Activated naive CD8-positive, alpha-beta T cell treated with anti-CD3 and anti-CD28 coated beads, Interleukin-2, amount 10 ng/mL, durations not matched to agents 7 days and 5 days (primary cell): Measurements from ENCODE around the gene OR6S1. TPM values are rescaled to one million over a fixed set of nuclear protein-coding genes. Genes with fewer than 3 reads are reported as not detected.
A peak's percentile ranks its signal among the peaks of the same experiment; 100 is the strongest.

ENCODE experiments used
- ATAC-seq: fragments of 150-1000 bp; cut with Tn5 transposase; one replicate; pipeline ENCODE4 v1.10.0; 2021; ENCODE audit warnings: low read depth, moderate library complexity
- POLR2A ChIA-PET: fragments of 350-600 bp; sonication (Branson Sonifier 250); formaldehyde crosslinking; loops from one replicate; lab custom pipeline; 2021; ENCODE audit warnings: antibody characterized with exemption; lab: Charles Lee
- DNase-seq: peaks from one replicate; pipeline ENCODE4 v3.0.0; 2021
- H3K27ac Mint-ChIP-seq: one replicate; pipeline ENCODE4 v1.8.0; 2022; ENCODE audit warnings: mild to moderate bottlenecking, mixed read lengths
- H3K27me3 Mint-ChIP-seq: one replicate; pipeline ENCODE4 v1.8.0; 2022; ENCODE audit warnings: mild to moderate bottlenecking, moderate library complexity, mixed read lengths
- H3K36me3 Mint-ChIP-seq: one replicate; pipeline ENCODE4 v1.8.0; 2021; ENCODE audit warnings: mild to moderate bottlenecking, mixed read lengths
- H3K4me1 Mint-ChIP-seq: one replicate; pipeline ENCODE4 v1.8.0; 2021; ENCODE audit warnings: mixed read lengths
- H3K4me3 Mint-ChIP-seq: one replicate; pipeline ENCODE4 v1.8.0; 2022; ENCODE audit warnings: mild to moderate bottlenecking, moderate library complexity, mixed read lengths
- H3K9me3 Mint-ChIP-seq: one replicate; pipeline ENCODE4 v1.8.0; 2021; ENCODE audit warnings: mixed read lengths
- total RNA-seq, 2 experiments: library from RNA; stranded (reverse); gene quantifications; one replicate each; pipeline ENCODE4 v1.2.3, GENCODE V29; 2021

Gene OR6S1, protein sequence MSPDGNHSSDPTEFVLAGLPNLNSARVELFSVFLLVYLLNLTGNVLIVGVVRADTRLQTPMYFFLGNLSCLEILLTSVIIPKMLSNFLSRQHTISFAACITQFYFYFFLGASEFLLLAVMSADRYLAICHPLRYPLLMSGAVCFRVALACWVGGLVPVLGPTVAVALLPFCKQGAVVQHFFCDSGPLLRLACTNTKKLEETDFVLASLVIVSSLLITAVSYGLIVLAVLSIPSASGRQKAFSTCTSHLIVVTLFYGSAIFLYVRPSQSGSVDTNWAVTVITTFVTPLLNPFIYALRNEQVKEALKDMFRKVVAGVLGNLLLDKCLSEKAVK
- not detected for total RNA-seq

DNA sequence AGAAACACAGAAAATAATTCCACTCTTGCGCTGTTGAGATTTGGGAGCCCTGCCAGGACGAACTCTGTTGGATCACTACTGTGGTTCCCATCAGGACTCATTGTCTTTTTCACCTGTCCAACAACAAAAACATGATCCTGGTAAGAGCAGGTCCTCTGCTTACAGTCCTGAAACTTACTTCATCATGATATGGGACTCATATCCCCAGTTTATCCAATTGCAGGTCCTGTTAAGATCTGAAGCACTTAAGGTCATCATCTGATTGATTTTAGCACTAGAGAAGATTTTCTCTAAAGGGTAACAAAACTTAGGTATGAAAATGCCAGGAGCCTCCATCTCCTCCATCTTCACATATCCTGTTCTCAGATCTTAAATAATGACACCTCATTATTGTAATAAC is at the start of gene OR6S1:
Gene OR6S1 (minus strand): TSS at position 101 of the 400 bp plus-strand sequence. CDS start 0 bp downstream, at position 101.
- Mint-ChIP-seq H3K4me1 (no peaks in the 10 kb centered on the region), H3K27ac (no peak within 1 kb of the TSS), H3K9me3 (no peaks in the 10 kb centered on the region), H3K27me3 (peaks cover 50% of the 10 kb centered on the region), H3K4me3 (no peak within 1 kb of the TSS), H3K36me3 (no peaks in the 10 kb centered on the region)
- DNase-seq (no peak), ATAC-seq (no peak)
- POLR2A ChIA-PET, result no interaction called here

DNA sequence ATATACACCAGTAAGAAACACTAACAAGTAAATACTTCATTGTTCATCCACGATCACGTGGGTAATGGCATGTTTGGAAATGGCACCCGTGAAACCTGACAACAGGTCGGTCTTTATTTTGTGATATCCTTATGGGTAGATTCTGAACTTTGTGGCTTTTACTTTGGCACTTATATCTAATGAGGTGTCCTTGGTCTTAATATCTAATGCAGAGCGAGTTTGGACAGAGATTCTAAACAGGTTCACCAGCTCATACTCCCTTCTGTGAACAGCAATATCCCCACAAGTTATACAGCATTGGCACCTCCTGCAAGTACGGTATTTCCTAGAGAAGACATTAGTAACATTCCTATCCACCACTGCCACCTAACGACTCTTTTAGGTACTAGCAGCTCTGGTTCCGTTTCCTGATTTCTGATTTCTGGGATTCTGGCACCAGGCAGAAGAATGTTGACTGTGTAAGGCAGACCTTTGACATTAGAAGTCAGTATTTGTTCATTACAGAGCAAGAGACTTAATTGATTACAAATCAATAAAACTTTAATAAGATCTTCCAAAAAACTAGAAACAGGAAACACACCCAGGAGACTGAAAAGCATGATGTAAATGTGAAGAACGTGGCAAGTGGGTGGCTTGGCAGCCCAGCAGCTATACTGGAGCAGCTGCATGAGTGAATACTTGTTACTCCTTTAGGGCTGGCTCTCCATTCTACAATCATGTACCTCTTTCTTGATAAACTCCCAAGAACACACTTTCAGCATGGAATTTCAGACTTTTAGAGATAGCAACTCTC is 49.6 kb upstream of the OR6S1 start:
- no peak for DNase-seq
- H3K27ac Mint-ChIP-seq, result no peak overlapping the region
- no peak overlapping the region for H3K4me3 Mint-ChIP-seq
- peaks cover 9% of the 10 kb centered on the region for H3K4me1 Mint-ChIP-seq
- peak; percentile 74 for ATAC-seq
- POLR2A ChIA-PET, result interaction anchor here (1.1 kb wide), 1 partner anchor 28 kb away, joined by 3 read pairs; no protein-coding TSS in a partner anchor
- H3K36me3 Mint-ChIP-seq, result no peaks in the 10 kb centered on the region
- H3K9me3 Mint-ChIP-seq, result no peaks in the 10 kb centered on the region
- H3K27me3 Mint-ChIP-seq, result peaks cover 5% of the 10 kb centered on the region

DNA sequence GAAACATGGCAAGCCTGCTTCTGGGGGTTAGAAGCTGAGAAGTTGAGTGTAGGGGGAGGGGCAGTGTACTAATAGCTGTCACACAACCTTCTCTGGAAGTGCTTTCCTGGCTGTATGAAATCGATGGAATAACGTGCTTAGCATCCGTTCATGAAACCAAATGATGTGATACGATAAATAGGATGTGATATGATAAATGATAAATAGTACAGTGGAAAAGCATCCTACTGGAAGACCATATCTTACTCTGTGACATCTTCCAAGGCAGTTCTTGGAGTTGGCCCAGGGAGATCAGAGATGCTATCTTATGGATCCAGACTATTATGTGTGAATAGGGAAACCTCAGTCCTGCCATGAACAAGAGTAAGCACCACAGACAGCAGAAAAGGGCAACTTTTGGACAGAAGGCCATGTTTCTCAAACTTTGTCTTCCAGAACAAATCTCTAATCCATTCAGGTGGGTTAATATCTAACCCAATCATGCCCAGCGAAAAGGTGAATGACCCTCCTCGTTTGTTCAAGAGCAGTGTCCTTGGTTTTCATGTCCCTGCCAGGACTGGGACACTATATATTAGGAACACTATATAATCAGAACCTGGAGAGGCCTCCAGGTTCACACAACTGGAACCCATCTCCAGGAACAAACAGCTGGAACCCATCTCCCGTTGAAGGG is 46.8 kb upstream of the OR6S1 start, which contains the start of gene ANG:
Gene ANG (plus strand): TSS at position 598 of the 673 bp plus-strand sequence. CDS start 4,801 bp downstream, outside the sequence.
- H3K4me3 Mint-ChIP-seq, result no peak within 1 kb of the TSS

DNA sequence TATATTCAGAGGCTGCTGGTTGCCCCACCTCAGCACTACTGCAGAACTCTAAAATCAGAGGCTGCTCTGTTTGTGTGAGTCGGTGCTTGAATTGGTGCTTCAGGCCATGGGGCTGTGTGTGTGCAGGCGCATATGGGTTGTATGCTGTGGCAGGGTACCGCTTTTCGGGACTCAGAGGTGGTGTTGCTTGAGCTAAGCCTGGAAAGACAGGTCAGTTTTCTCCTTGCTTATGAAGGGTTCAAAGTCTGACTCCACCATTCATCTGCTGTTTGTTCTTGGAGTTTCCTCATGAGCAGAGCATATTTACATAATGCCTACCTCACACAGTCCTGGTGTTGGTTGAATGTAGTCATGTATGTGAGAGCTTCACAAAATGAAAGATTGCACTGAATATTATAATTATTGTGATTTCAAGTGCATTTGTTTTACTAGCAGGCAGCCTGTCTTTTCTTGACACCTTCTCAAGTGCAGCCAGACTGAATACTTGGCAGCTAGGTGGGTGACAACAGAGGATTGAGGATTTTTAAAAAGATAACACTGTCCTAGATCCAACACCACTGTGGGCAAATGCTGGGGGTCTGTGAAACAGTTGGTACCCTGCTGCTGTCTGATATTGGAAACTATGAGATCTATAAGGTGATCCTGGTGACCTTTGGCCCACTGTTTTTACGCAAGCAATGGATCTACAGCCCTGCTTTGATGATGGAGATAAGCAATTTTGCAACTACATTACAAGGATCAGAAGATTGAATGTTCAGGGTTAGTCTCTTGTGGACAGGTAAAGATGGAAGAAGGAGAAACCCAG is 46.1 kb upstream of the OR6S1 start:
- POLR2A ChIA-PET, result no interaction called here

More for the DNA sequence above, 46.8 kb upstream of the OR6S1 start, which contains the start of gene ANG:
- Mint-ChIP-seq H3K27ac (no peak within 1 kb of the TSS), H3K4me1 (peaks cover 16% of the 10 kb centered on the region), H3K36me3 (no peaks in the 10 kb centered on the region), H3K9me3 (no peaks in the 10 kb centered on the region), H3K27me3 (peaks cover 4% of the 10 kb centered on the region)
- DNase-seq (no peak), ATAC-seq (no peak)
- POLR2A ChIA-PET, result no interaction called here

DNA sequence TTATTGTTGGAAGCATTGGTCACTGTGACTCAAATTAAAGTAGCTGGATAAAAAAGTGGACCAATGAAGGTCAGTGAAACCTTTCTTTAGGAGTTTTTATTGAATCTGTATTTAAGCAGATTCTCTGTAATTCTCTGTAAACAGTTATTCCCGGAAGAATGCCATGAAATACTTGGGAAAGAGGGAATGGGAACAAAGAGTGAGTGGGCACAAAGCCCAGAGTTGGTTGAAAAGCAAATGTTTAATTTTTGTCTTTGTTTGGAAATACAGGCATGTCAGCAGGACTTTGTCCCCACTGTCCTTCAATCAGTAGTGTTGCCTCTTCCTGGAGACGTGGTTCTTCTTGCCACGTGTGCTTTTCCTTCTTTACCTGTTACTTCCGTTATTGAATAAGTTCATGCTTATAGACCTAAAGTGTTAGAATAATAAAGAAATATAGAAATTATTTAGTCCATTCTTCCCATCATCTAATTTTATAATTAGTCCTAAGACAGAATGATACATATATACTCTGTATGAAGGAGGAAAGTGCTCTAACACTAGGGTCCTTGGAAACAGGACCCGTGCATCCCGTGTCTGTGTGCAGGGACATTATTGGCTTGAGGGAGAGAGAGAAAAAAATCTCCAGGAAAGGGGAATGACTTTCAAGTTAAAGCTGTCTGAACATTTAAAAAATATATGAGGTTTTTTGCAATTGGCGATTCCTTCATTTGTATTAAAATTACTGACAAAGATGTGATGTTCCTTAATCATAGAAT is 45.1 kb upstream of the OR6S1 start:
- Mint-ChIP-seq H3K9me3 (no peaks in the 10 kb centered on the region), H3K4me1 (peaks cover 21% of the 10 kb centered on the region), H3K27me3 (peaks cover 4% of the 10 kb centered on the region), H3K27ac (no peak overlapping the region), H3K36me3 (no peaks in the 10 kb centered on the region), H3K4me3 (no peak overlapping the region)
- ATAC-seq, result no peak
- POLR2A ChIA-PET, result no interaction called here
- DNase-seq, result no peak

More for the DNA sequence above, 46.1 kb upstream of the OR6S1 start:
- Mint-ChIP-seq H3K4me1 (peaks cover 16% of the 10 kb centered on the region), H3K4me3 (no peak overlapping the region), H3K27me3 (peaks cover 4% of the 10 kb centered on the region), H3K27ac (no peak overlapping the region), H3K9me3 (no peaks in the 10 kb centered on the region), H3K36me3 (no peaks in the 10 kb centered on the region)
- DNase-seq, result no peak
- no peak for ATAC-seq

DNA sequence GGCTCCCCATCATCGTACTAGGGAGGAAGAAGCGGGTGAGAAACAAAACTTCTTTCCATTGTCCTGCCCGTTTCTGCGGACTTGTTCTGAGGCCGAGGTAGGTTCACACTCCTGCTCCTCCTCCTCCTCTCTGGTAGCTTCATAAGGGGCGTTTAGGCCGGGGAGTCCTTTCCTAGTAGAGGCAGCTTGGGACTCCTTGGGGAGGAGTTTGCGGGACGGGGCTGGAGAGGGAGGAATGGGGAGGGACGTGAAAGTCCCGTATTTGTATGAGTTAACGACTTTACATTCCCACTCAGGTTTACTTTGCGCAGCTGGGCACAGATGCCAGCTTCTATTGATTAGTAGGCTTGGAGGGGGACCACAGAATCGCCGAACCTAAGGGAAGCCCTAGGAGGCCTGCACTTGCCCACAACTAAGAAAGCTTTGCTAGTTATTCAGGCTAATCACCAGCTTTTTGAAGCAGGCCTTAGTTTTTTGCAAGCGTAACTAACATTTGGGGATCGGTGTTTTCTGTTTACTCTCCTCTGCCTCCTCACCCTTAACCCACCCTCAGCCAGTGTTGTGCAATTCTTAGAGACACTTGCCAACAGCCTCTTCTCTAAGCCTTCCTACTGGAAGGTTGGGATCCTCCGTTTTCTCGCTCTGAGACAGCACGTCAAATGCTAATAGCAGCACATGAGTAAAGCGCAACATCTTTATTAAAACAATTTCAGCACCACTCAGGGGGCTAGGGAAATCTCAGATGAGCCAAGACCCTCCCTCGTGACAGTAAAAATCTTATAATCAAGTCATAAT is 43.4 kb upstream of the OR6S1 start:
- Mint-ChIP-seq H3K4me1 (peaks cover 28% of the 10 kb centered on the region), H3K9me3 (no peaks in the 10 kb centered on the region), H3K27me3 (peaks cover 4% of the 10 kb centered on the region), H3K4me3 (no peak overlapping the region), H3K27ac (no peak overlapping the region), H3K36me3 (no peaks in the 10 kb centered on the region)
- DNase-seq (no peak), ATAC-seq (no peak)
- POLR2A ChIA-PET, result interaction anchor here (1.3 to 2.3 kb wide), 2 partner anchors 342 to 356 kb away, joined by 3 to 10 read pairs; partner anchors contain the start of gene PARP2

DNA sequence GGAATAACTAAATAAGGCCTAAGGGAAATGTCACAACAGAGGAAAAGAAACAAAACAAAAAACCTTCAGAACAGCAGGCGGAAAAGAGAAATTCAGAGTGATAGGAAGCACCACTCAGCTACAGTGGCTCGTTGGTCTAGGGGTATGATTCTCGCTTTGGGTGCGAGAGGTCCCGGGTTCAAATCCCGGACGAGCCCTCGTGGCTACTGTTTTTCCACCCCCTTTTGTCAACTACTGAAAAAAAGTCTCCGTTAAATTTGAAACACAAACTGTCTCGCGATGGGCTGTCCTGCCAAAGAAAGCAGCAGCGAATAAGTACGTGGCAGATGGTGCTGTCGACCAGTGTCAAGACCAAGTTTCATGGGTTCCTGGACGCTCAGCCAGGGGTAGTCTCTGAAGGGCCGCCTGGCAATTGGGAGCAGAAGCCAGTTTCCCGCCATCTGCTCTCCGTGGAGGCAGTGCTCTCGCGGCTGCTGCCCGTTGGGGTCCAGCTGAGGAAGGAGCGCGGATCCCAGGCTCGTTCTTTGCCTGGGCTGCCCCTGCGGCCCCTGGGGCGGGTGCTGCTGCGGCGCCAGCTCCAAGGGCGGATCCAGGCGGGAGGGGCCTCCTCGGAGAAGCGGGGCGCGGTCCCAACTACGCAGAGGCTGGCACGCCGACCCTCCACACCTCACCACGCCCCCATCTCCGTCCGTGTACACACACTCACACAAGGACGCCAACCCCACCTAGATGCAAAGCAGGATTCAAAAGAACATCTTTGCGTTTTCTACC is 42.6 kb upstream of the OR6S1 start, which contains the start of gene RNASE4:
Gene RNASE4 (plus strand): TSS at position 670 of the 771 bp plus-strand sequence. CDS start 14,812 bp downstream, outside the sequence.
- peak; percentile 34 for ATAC-seq
- Mint-ChIP-seq H3K27me3 (peaks cover 4% of the 10 kb centered on the region), H3K9me3 (no peaks in the 10 kb centered on the region), H3K4me1 (peaks cover 30% of the 10 kb centered on the region), H3K36me3 (no peaks in the 10 kb centered on the region), H3K27ac (no peak within 1 kb of the TSS), H3K4me3 (no peak within 1 kb of the TSS)
- peak; percentile 81 for DNase-seq
- POLR2A ChIA-PET, result interaction anchor here (1.2 to 2.3 kb wide), 3 partner anchors 15 to 355 kb away, joined by 3 to 10 read pairs (median 4); partner anchors contain the start of gene PARP2

DNA sequence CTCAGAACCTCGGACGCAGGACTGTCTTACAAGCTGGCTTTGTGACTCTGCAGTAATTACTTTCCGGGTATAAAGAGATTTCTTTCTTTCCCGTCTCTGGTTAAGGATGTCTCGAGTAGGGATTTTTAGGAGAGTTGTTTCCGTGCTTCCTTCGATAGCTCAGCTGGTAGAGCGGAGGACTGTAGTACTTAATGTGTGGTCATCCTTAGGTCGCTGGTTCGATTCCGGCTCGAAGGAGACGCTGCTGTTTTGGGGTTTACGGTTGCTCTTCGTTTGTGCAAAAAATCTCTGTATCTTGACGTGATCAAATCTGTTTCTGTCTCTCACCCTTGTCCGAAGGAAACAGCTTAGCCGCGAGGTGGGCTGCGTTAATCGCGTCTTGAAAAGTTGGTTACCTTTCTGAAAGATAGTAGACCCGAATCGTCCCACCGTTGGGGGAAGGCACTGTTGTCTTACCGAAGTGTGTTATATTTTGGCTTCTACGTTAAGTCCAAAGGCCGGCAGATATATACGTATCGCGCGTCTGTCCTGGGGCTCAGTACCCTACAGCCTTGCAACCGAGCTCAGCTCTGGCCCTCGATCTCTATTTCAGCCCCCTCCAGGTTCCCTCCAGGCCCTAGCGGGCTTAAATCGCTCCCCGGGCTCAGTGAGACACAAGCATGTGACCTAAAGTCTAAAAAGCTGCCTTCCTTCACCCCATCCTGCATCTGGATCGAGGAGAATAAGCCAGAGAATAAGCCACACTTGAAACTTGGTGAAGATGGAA is 41.8 kb upstream of the OR6S1 start:
- Mint-ChIP-seq H3K27ac (no peak overlapping the region), H3K27me3 (peaks cover 4% of the 10 kb centered on the region), H3K4me3 (no peak overlapping the region), H3K4me1 (peaks cover 30% of the 10 kb centered on the region), H3K9me3 (no peaks in the 10 kb centered on the region), H3K36me3 (no peaks in the 10 kb centered on the region)
- POLR2A ChIA-PET, result interaction anchor here (0.5 to 2.3 kb wide), 5 partner anchors 14 to 340 kb away, joined by 3 to 10 read pairs (median 3); partner anchors contain the start of gene PARP2
- peak; percentile 39 for ATAC-seq
- DNase-seq, result peak; percentile 73

DNA sequence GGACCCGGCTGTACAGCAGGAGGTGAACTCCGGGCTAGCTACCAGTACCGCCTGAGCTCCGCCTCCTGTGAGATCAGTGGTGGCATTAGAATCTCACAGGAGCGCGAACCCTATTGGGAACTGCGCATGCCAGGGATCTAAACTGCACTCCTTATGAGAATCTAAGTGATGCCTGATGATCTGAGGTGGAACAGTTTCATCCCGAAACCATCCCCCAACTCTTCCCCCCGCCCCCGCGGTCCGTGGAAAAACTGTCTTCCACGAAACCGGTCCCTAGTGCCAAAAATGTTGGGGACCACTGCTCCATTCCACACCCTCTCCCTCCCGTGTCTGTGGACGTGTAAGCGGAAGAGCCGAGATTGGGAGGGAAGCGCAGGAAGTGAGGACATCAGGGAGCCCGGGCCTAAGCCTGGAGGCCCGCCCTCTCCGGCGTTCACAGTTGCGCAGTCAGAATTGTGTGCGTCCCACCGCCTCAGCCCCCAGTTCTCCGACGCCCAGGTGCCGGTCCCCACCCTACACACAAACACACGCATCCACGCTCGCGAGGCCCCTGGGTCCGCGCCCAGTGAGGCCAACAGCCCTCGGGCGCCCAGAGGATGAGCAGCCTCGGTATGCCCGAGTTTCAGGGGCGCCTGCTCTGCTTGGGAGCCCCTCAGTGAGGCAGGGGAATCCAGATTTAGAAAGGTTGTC is 41.1 kb upstream of the OR6S1 start:
- peak; percentile 63 for ATAC-seq
- H3K27me3 Mint-ChIP-seq, result peaks cover 4% of the 10 kb centered on the region
- DNase-seq, result peak; percentile 79

DNA sequence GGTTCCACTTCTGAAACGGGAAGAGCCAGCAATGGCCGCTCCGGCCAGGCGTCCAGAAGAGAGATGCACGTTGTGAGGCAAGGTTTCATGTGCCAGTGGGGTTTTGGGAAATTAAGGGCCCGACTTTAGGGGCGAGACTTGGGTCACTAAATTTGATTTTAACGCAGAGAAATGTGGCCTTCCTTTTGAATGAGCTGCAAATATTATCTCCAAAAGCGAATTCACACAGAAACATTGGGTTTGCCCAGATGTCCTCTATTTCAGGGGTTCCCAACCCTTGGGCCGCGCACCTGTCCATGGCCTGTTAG is 40.6 kb upstream of the OR6S1 start:
- Mint-ChIP-seq H3K27me3 (peaks cover 4% of the 10 kb centered on the region), H3K9me3 (no peaks in the 10 kb centered on the region), H3K4me1 (peaks cover 30% of the 10 kb centered on the region), H3K36me3 (no peaks in the 10 kb centered on the region), H3K27ac (no peak overlapping the region), H3K4me3 (no peak overlapping the region)
- ATAC-seq, result no peak
- no peak for DNase-seq
- POLR2A ChIA-PET, result interaction anchor here (0.6 to 2.6 kb wide), 11 partner anchors 13 to 341 kb away, joined by 3 to 22 read pairs (median 4); partner anchors contain the start of genes APEX1, OSGEP, PARP2 and PIP4P1

More for the DNA sequence above, 41.1 kb upstream of the OR6S1 start:
- H3K4me3 Mint-ChIP-seq, result no peak overlapping the region
- no peaks in the 10 kb centered on the region for H3K36me3 Mint-ChIP-seq
- H3K4me1 Mint-ChIP-seq, result peaks cover 30% of the 10 kb centered on the region
- POLR2A ChIA-PET, result interaction anchor here (0.5 to 2.6 kb wide), 13 partner anchors 13 to 341 kb away, joined by 3 to 16 read pairs (median 4); partner anchors contain the start of genes APEX1, OSGEP, PARP2 and PIP4P1
- no peaks in the 10 kb centered on the region for H3K9me3 Mint-ChIP-seq
- H3K27ac Mint-ChIP-seq, result no peak overlapping the region
